GM12864 (cell line): ENCODE data around the gene GPR137.
A peak's percentile ranks its signal among the peaks of the same experiment; 100 is the strongest.

Source experiments
- DNase-seq: peaks from one replicate; pipeline ENCODE4 v3.0.0-alpha.2; 2011; ENCODE audit warnings: low read depth
- H3K4me3 ChIP-seq: 2 replicates; pipeline ENCODE4 v1.5.1; 2011; ENCODE audit warnings: mild to moderate bottlenecking, low read depth, low read length, control low read depth
- TF ChIP-seq, protein P1 (sequence below): IDR thresholded peaks from 2 replicates; pipeline ENCODE4 v1.5.1; 2011; ENCODE audit warnings: low read depth, mild to moderate bottlenecking, moderate library complexity, low read length, control low read depth, inconsistent platforms; ENCODE audit errors: missing control alignments

Gene GPR137

DNA sequence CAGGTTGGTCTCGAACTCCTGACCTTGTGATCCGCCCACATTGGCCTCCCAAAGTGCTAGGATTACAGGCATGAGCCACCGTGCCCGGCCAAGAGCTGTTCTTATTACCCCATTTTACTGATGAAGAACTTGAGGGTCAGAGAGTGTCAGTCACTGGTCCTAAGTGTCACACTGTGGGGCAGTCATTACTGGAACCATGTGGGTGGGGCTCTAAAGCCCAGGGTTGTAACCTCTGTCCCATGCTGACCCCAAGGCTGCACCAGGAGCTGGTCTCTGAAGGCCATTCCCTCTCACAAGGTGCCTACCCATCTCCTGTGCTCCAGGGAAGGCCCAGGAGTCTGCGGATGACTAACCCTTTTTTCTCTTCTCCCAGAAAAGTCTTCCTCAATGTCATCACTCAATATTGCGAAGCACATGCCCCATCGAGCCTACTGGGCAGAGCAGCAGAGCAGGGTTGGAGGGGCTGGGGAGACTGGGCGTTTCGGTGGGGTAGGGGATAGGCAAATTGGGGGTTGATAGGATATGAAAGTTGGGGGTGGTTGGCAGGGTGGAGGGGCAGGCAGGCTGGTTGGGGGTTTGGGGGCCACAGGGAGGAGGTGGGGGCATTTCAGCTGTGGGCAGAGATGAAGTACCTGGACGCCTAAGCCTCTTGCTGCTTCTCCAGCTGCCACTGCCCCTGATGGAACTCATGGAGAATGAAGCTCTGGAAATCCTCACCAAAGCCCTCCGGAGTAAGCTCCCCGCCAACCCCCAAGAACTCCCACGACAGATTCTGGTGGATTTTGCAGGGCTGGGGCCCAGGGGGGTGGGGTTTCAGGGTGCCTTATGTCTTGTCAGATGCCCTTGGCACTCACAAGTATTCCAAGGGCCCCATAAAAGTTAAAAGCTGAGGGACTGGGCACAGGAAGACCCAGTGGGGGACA is 17.7 kb downstream of the GPR137 start:
- no peak for DNase-seq
- peak overlapping the region; percentile 58 for H3K4me3 ChIP-seq
- TF ChIP-seq, protein P1, sequence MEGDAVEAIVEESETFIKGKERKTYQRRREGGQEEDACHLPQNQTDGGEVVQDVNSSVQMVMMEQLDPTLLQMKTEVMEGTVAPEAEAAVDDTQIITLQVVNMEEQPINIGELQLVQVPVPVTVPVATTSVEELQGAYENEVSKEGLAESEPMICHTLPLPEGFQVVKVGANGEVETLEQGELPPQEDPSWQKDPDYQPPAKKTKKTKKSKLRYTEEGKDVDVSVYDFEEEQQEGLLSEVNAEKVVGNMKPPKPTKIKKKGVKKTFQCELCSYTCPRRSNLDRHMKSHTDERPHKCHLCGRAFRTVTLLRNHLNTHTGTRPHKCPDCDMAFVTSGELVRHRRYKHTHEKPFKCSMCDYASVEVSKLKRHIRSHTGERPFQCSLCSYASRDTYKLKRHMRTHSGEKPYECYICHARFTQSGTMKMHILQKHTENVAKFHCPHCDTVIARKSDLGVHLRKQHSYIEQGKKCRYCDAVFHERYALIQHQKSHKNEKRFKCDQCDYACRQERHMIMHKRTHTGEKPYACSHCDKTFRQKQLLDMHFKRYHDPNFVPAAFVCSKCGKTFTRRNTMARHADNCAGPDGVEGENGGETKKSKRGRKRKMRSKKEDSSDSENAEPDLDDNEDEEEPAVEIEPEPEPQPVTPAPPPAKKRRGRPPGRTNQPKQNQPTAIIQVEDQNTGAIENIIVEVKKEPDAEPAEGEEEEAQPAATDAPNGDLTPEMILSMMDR = no peak

DNA sequence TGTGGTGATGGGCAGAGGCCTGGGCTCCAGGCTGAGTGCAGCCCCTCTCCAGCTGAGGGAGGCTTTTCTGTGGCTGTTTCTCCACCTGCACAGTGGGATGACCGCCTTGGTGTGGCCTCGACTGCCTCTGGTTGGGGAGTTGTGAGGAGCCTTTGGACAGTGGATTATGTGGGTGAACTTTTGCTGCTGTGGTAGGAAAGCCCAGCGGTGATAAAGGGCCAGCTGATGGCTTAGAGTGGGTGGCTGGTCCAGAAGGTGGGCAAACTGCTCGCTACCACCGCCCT is 18.3 kb downstream of the GPR137 start:
- peak overlapping the region; percentile 58 for H3K4me3 ChIP-seq
- DNase-seq = no peak
- TF ChIP-seq, protein P1 = no peak

DNA sequence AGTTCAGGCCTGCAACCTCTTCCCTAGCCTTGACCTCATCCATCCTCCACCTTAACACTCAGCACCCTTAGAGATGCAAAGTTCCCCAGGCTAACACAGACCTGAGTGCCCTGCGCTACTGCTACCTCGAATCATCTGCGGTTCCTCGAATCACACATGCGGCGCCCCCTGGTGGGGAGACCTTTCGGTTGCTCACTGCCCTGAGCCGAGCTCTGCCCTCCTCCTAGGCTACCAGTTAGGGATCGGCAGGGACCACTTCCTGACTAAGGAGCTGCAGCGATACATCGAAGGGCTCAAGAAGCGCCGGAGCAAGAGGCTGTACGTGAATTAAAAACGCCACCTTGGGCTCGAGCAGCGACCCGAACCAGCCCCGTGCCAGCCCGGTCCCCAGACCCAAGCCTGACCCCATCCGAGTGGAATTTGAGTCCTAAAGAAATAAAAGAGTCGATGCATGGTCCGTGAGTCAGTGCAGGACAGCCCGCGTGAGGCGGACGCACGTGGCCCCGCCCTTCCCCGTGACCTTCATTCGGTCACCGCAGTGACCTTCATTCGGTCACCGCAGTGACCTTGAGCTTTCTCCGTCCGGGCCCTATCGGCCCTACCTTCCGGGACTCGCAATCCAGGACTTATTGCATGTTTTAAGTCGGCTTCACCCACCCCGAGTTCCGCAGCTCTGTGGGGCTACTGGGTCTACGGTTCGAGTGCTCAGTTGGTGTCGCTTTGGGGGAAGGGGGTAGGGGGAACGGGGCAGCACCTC is 18.8 kb downstream of the GPR137 start:
- peak; percentile 85 for DNase-seq
- TF ChIP-seq, protein P1 = peak; percentile 91
- H3K4me3 ChIP-seq = peak overlapping the region; percentile 58

DNA sequence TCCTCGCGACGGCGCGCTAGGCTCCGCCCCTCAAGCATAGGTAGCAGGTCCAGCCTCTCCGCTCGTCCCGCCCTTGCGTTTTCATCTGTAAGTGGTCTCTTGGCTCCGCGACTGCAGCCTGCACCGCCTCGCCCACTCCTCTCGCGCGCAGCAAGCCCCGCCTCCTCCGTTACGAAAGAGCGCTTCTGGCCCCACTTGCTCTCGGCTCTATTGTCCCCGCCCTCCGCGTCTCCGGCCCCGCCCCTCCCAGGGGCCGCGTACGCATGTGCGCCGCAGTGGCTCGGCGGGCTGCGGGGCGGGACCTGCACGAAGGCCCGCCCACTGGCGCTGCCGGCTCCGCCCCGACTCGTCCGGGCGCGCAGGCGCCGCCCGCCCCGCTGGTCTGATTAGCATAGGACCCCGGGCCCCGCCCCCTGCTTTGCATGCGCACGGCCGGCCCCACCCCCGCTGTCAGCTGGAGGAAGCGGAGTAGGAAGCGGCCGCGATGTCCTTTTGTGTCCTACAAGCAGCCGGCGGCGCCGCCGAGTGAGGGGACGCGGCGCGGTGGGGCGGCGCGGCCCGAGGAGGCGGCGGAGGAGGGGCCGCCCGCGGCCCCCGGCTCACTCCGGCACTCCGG is 19.5 kb downstream of the GPR137 start, which contains the start of gene ESRRA:
ESRRA (plus strand) TSS at position 450 of the 616 bp plus-strand sequence. CDS start 1,656 bp downstream, outside the sequence.
- H3K4me3 ChIP-seq = peak within 1 kb of the TSS; percentile 78
- DNase-seq = peak; percentile 97
- TF ChIP-seq, protein P1 = no peak

DNA sequence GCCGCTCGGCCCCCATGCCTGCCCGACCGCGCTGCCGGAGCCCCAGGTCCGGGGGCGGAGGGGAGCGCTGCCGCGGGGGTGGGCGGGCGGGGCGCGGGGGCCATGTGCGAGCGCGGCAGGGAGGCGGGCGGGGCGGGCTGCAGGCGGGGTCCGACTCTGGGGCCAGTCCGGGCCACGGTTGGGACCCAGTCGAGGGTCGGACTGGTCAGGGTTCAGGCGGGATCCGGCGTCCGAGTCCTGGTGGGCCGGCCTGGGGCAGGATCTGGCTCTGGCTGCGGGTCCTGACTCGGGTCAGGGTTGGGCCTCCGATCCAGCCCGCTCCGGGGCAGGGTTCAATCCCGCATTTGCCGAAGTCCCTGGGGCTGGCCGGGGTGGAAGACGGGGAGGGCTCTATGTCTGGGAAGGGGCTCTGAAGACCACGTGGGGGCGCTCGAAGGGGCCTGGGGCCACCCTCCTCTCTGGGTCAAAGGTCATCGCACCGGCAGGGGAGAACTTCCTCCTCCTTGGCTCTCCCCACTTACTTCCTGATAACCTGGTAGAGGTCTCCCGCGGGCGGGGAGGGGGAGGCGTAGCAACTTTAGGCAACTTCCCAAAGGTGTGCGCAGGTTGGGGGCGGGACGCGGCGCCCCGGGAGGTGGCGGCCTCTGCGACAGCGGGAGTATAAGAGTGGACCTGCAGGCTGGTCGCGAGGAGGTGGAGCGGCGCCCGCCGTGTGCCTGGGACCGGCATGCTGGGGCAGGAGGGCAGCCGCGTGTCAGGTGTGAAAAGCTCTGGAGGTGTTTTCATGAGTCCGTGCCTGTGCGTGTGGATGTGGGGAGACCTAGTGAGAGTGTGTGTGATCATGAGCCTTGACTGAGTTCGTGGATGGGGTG is 20.3 kb downstream of the GPR137 start:
- TF ChIP-seq, protein P1 = peak; percentile 45
- DNase-seq = no peak
- H3K4me3 ChIP-seq = peak overlapping the region; percentile 78

DNA sequence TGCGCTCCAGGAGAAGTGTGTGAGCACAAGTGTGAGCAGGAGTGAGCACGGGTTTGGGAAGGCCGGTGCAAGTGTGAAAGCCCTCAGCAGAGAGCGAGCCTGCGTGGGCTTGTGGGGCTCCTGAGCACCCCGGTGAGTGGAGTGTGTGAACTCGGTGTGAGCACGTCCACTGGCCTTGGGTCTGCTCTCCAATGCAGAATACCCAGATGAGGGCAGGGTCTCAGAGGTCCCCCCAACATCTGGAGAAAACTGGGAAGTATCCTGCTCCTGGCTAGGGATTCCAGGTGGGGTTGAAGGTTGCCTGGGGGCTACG is 20.9 kb downstream of the GPR137 start:
- DNase-seq = no peak
- H3K4me3 ChIP-seq = peak overlapping the region; percentile 78
- TF ChIP-seq, protein P1 = no peak
